Brain microvascular endothelial cell (primary cell): ENCODE data around the gene SPACA7.

Source experiments
- DNase-seq: peaks from one replicate; pipeline ENCODE4 v3.0.0-alpha.2; 2020
- H3K27ac ChIP-seq: fragments of 250-450 bp; sonication (Bioruptor Pico); 2 replicates; pipeline ENCODE4 v1.5.1; 2020; ENCODE audit warnings: mild to moderate bottlenecking, moderate library complexity
- H3K27me3 ChIP-seq: fragments of 250-450 bp; sonication (Bioruptor Pico); replicated peaks from 2 replicates; pipeline ENCODE4 v1.5.1; 2020; ENCODE audit warnings: mild to moderate bottlenecking
- H3K36me3 ChIP-seq: fragments of 250-450 bp; sonication (Bioruptor Pico); replicated peaks from 2 replicates; pipeline ENCODE4 v1.5.1; 2020; ENCODE audit warnings: mild to moderate bottlenecking
- H3K4me3 ChIP-seq: 2 replicates; pipeline ENCODE4 v1.5.1; 2011; ENCODE audit warnings: low read depth, mild to moderate bottlenecking, control low read depth, low read length, moderate library complexity
- CTCF ChIP-seq: IDR thresholded peaks from 2 replicates; pipeline ENCODE4 v1.5.1; 2011; ENCODE audit warnings: low read depth, mild to moderate bottlenecking, moderate library complexity, low read length, control low read depth, inconsistent platforms; ENCODE audit errors: missing control alignments
- in situ Hi-C: cut with HindIII; loops from 2 replicates; pipeline ENCODE4 v1.10.0; 2017; ENCODE audit warnings: low sequenced_read_pairs, low pct_ligation_motif_present

The SPACA7 gene

GRCh38 chr13:112452380-112453206 is 76.4 kb downstream of the SPACA7 start:
- Histone ChIP-seq H3K27ac (no peak overlapping the region), H3K4me3 (no peak overlapping the region), H3K36me3 (no peaks in the 10 kb centered on the region), H3K27me3 (no peaks in the 10 kb centered on the region)
- DNase-seq: no peak
- in situ Hi-C loops: no loop called here
- no peak for TF ChIP-seq CTCF

- no peak for DNase-seq
- TF ChIP-seq CTCF: no peak
- Histone ChIP-seq H3K36me3 (no peaks in the 10 kb centered on the region), H3K27ac (no peak overlapping the region), H3K27me3 (no peaks in the 10 kb centered on the region), H3K4me3 (no peak overlapping the region)
- in situ Hi-C loops: no loop called here
Measured at GRCh38 chr13:112453207-112453829, 77.2 kb downstream of the SPACA7 start.

GRCh38 chr13:112453874-112454647 is 77.9 kb downstream of the SPACA7 start:
- DNase-seq: no peak
- H3K27ac ChIP-seq: no peak overlapping the region
- H3K4me3 ChIP-seq: no peak overlapping the region
- no peaks in the 10 kb centered on the region for H3K36me3 ChIP-seq
- in situ Hi-C loops: no loop called here
- no peaks in the 10 kb centered on the region for H3K27me3 ChIP-seq
- no peak for TF ChIP-seq CTCF

- Histone ChIP-seq H3K27me3 (no peaks in the 10 kb centered on the region), H3K4me3 (no peak overlapping the region), H3K27ac (no peak overlapping the region), H3K36me3 (no peaks in the 10 kb centered on the region)
- in situ Hi-C loops: no loop called here
- DNase-seq: no peak
- no peak for TF ChIP-seq CTCF
Measured at GRCh38 chr13:112454648-112455334, 78.6 kb downstream of the SPACA7 start.

- Histone ChIP-seq H3K27ac (no peak overlapping the region), H3K36me3 (no peaks in the 10 kb centered on the region), H3K4me3 (no peak overlapping the region), H3K27me3 (no peaks in the 10 kb centered on the region)
- TF ChIP-seq CTCF: no peak
- in situ Hi-C loops: no loop called here
- DNase-seq: no peak
Measured at GRCh38 chr13:112455476-112456059, 79.4 kb downstream of the SPACA7 start.
